SJCRH30 (cell line): Measurements from ENCODE around the gene TANGO2. TPM values are rescaled to one million over a fixed set of nuclear protein-coding genes. Genes with fewer than 3 reads are reported as not detected.

Source experiments
- DNase-seq, 2 experiments: peaks; one replicate each; pipeline ENCODE4 v3.0.0-alpha.2; 2015 to 2020
- H3K27ac ChIP-seq: fragments of 250-450 bp; sonication (Bioruptor Pico); 2 replicates; pipeline ENCODE4 v1.5.1; 2020; ENCODE audit warnings: mild to moderate bottlenecking, moderate library complexity
- H3K27me3 ChIP-seq: fragments of 250-450 bp; sonication (Bioruptor Pico); 2 replicates; pipeline ENCODE4 v1.5.1; 2020; ENCODE audit warnings: mild to moderate bottlenecking, moderate library complexity
- H3K36me3 ChIP-seq: fragments of 250-450 bp; sonication (Bioruptor Pico); 2 replicates; pipeline ENCODE4 v1.5.1; 2020; ENCODE audit warnings: mild to moderate bottlenecking, moderate library complexity
- H3K4me1 ChIP-seq: fragments of 250-450 bp; sonication (Bioruptor Pico); 2 replicates; pipeline ENCODE4 v1.5.1; 2020; ENCODE audit warnings: mild to moderate bottlenecking, moderate library complexity
- H3K4me3 ChIP-seq: fragments of 250-450 bp; sonication (Bioruptor Pico); 2 replicates; pipeline ENCODE4 v1.5.1; 2020; ENCODE audit warnings: mild to moderate bottlenecking, moderate library complexity
- H3K9me3 ChIP-seq: fragments of 250-450 bp; sonication (Bioruptor Pico); replicated peaks from 2 replicates; pipeline ENCODE4 v1.5.1; 2020; ENCODE audit warnings: mild to moderate bottlenecking, moderate library complexity
- total RNA-seq: library from RNA; depleted of rRNA; stranded (reverse); fragments of >200 nt; shearing (Covaris generic); gene quantifications from 2 replicates; pipeline ENCODE4 v1.2.3, GENCODE V29; 2014; rRNA removed

The TANGO2 gene
- total RNA-seq = 8.1 and 9.4 TPM in 2 replicates

GRCh38 chr22:20020533-20021195 lies at the start of gene TANGO2:
Gene TANGO2 (plus strand): TSS chr22:20021110. CDS start chr22:20036799, 15,689 bp downstream.
- Histone ChIP-seq H3K27ac (no peak within 1 kb of the TSS), H3K27me3 (peaks cover 6% of the 10 kb centered on the region; the same call in 1 of the 2 replicates), H3K4me3 (peak within 1 kb of the TSS; percentile 76), H3K4me1 (peaks cover 4% of the 10 kb centered on the region; the same call in 1 of the 2 replicates), H3K9me3 (no peaks in the 10 kb centered on the region), H3K36me3 (no peaks in the 10 kb centered on the region)
- peak; percentile 86 to 92 for DNase-seq

- H3K4me1 ChIP-seq = peaks cover 11% of the 10 kb centered on the region
- no peaks in the 10 kb centered on the region for H3K27me3 ChIP-seq
- H3K36me3 ChIP-seq = peaks cover 12% of the 10 kb centered on the region; the same call in 1 of the 2 replicates
- H3K27ac ChIP-seq = no peak overlapping the region
- no peak overlapping the region for H3K4me3 ChIP-seq
- DNase-seq = no peak
- no peaks in the 10 kb centered on the region for H3K9me3 ChIP-seq
Observed at GRCh38 chr22:19971276-19972124, 49.4 kb upstream of the TANGO2 start.

GRCh38 chr22:19972251-19972650 lies 48.7 kb upstream of the TANGO2 start:
- no peak overlapping the region for H3K4me3 ChIP-seq
- no peaks in the 10 kb centered on the region for H3K27me3 ChIP-seq
- H3K27ac ChIP-seq = no peak overlapping the region
- no peaks in the 10 kb centered on the region for H3K9me3 ChIP-seq
- H3K36me3 ChIP-seq = peaks cover 9% of the 10 kb centered on the region; the same call in 1 of the 2 replicates
- DNase-seq = no peak
- H3K4me1 ChIP-seq = peaks cover 11% of the 10 kb centered on the region

- Histone ChIP-seq H3K4me1 (peaks cover 11% of the 10 kb centered on the region), H3K27me3 (no peaks in the 10 kb centered on the region), H3K9me3 (no peaks in the 10 kb centered on the region), H3K36me3 (peaks cover 7% of the 10 kb centered on the region; the same call in 1 of the 2 replicates), H3K27ac (no peak overlapping the region), H3K4me3 (no peak overlapping the region)
- no peak for DNase-seq
Observed at GRCh38 chr22:19972652-19973550, 48.0 kb upstream of the TANGO2 start.

- Histone ChIP-seq H3K27ac (no peak overlapping the region), H3K9me3 (no peaks in the 10 kb centered on the region), H3K27me3 (no peaks in the 10 kb centered on the region), H3K4me1 (peaks cover 11% of the 10 kb centered on the region), H3K36me3 (peaks cover 4% of the 10 kb centered on the region; the same call in 1 of the 2 replicates), H3K4me3 (no peak overlapping the region)
- DNase-seq = no peak
Observed at GRCh38 chr22:19973551-19974267, 47.2 kb upstream of the TANGO2 start.

GRCh38 chr22:19974268-19974861 lies 46.5 kb upstream of the TANGO2 start:
- Histone ChIP-seq H3K27ac (no peak overlapping the region), H3K9me3 (no peaks in the 10 kb centered on the region), H3K4me1 (peaks cover 11% of the 10 kb centered on the region), H3K4me3 (no peak overlapping the region), H3K27me3 (no peaks in the 10 kb centered on the region), H3K36me3 (no peaks in the 10 kb centered on the region; the same call in 1 of the 2 replicates)
- peak; percentile 87 to 88 for DNase-seq

GRCh38 chr22:19974935-19975706 lies 45.8 kb upstream of the TANGO2 start:
- Histone ChIP-seq H3K27ac (no peak overlapping the region), H3K4me1 (peaks cover 11% of the 10 kb centered on the region), H3K4me3 (no peak overlapping the region), H3K27me3 (no peaks in the 10 kb centered on the region), H3K9me3 (no peaks in the 10 kb centered on the region), H3K36me3 (no peaks in the 10 kb centered on the region)
- DNase-seq = peak in 1 of 2 experiments; percentile 48

GRCh38 chr22:19975707-19976035 lies 45.2 kb upstream of the TANGO2 start:
- H3K4me3 ChIP-seq = no peak overlapping the region
- H3K9me3 ChIP-seq = no peaks in the 10 kb centered on the region
- no peaks in the 10 kb centered on the region for H3K27me3 ChIP-seq
- H3K4me1 ChIP-seq = peaks cover 11% of the 10 kb centered on the region
- H3K27ac ChIP-seq = no peak overlapping the region
- no peaks in the 10 kb centered on the region for H3K36me3 ChIP-seq
- no peak for DNase-seq

GRCh38 chr22:19976671-19977070 lies 44.2 kb upstream of the TANGO2 start:
- Histone ChIP-seq H3K27me3 (no peaks in the 10 kb centered on the region), H3K27ac (no peak overlapping the region), H3K36me3 (no peaks in the 10 kb centered on the region), H3K4me1 (peaks cover 11% of the 10 kb centered on the region), H3K4me3 (no peak overlapping the region), H3K9me3 (no peaks in the 10 kb centered on the region)
- DNase-seq = no peak

- no peaks in the 10 kb centered on the region for H3K9me3 ChIP-seq
- no peaks in the 10 kb centered on the region for H3K27me3 ChIP-seq
- H3K36me3 ChIP-seq = no peaks in the 10 kb centered on the region
- H3K4me3 ChIP-seq = no peak overlapping the region
- H3K4me1 ChIP-seq = peaks cover 11% of the 10 kb centered on the region
- no peak overlapping the region for H3K27ac ChIP-seq
- no peak for DNase-seq
Observed at GRCh38 chr22:19977296-19978243, 43.3 kb upstream of the TANGO2 start.

GRCh38 chr22:19978748-19979147 lies 42.2 kb upstream of the TANGO2 start:
- H3K4me1 ChIP-seq = peaks cover 21% of the 10 kb centered on the region
- no peak for DNase-seq
- H3K27ac ChIP-seq = no peak overlapping the region
- no peaks in the 10 kb centered on the region for H3K36me3 ChIP-seq
- H3K27me3 ChIP-seq = no peaks in the 10 kb centered on the region
- H3K4me3 ChIP-seq = no peak overlapping the region
- H3K9me3 ChIP-seq = no peaks in the 10 kb centered on the region

- H3K9me3 ChIP-seq = no peaks in the 10 kb centered on the region
- H3K27me3 ChIP-seq = no peaks in the 10 kb centered on the region
- DNase-seq = no peak
- no peak overlapping the region for H3K4me3 ChIP-seq
- H3K36me3 ChIP-seq = no peaks in the 10 kb centered on the region
- H3K4me1 ChIP-seq = peaks cover 28% of the 10 kb centered on the region
- no peak overlapping the region for H3K27ac ChIP-seq
Observed at GRCh38 chr22:19979712-19980493, 41.0 kb upstream of the TANGO2 start.
